ENCODE measurements around the gene IQCK.

Gene IQCK

GRCh38 chr16:19894586-19894985 is 176.5 kb downstream of the IQCK start (continued):
- TF ChIP-seq GLI4 (tag by site-specific recombination; IDR thresholded peaks at IDR 0.05) (no peak), YY1 (tag by site-specific recombination; IDR thresholded peaks at IDR 0.05) (no peak), ZNF571 (tag by site-specific recombination; IDR thresholded peaks at IDR 0.05) (no peak), ZNF391 (tag by site-specific recombination; IDR thresholded peaks at IDR 0.05; ENCODE audit: borderline replicate concordance, low read depth) (no peak), IKZF3 (tag by site-specific recombination; IDR thresholded peaks at IDR 0.05) (no peak), ZBTB20 (tag by site-specific recombination; IDR thresholded peaks at IDR 0.05) (no peak), ZNF214 (tag by site-specific recombination; IDR thresholded peaks at IDR 0.05; ENCODE audit: borderline replicate concordance) (no peak)

GRCh38 chr16:19896951-19897350 is 178.9 kb downstream of the IQCK start:
- Histone ChIP-seq H3K9me3 (ENCODE audit: control insufficient read depth, insufficient read depth, low read depth, low read length) (no peaks in the 10 kb centered on the region), H3K36me3 (ENCODE audit: control insufficient read depth in 2 of 2, insufficient read depth in 1 of 2, low read length in 2 of 2) (no peaks in the 10 kb centered on the region), H3K4me1 (ENCODE audit: control insufficient read depth, insufficient read depth, low read length) (no peaks in the 10 kb centered on the region), H3K27ac (ENCODE audit: extremely low read depth, low read depth, low read length) (no peak overlapping the region), H3K4me3 (ENCODE audit: low read depth, low read length) (no peak overlapping the region)
- ChIA-PET CTCF (interaction anchor here (0.6 kb wide), 2 partner anchors 29 to 819 kb away, joined by 4 read pairs; no protein-coding TSS in a partner anchor), POLR2A (no interaction called here)
- TF ChIP-seq, protein P1, sequence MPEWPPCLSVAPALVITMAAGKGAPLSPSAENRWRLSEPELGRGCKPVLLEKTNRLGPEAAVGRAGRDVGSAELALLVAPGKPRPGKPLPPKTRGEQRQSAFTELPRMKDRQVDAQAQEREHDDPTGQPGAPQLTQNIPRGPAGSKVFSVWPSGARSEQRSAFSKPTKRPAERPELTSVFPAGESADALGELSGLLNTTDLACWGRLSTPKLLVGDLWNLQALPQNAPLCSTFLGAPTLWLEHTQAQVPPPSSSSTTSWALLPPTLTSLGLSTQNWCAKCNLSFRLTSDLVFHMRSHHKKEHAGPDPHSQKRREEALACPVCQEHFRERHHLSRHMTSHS (tag by site-specific recombination; IDR thresholded peaks at IDR 0.05), result no peak
- TF ChIP-seq ZNF132 (tag by site-specific recombination; IDR thresholded peaks at IDR 0.05; ENCODE audit: borderline replicate concordance), result no peak
- no peak for TF ChIP-seq ZFP69B (tag by site-specific recombination; IDR thresholded peaks at IDR 0.05)
- TF ChIP-seq ZNF391 (tag by site-specific recombination; IDR thresholded peaks at IDR 0.05; ENCODE audit: borderline replicate concordance, low read depth), result no peak
- TF ChIP-seq, protein P2, sequence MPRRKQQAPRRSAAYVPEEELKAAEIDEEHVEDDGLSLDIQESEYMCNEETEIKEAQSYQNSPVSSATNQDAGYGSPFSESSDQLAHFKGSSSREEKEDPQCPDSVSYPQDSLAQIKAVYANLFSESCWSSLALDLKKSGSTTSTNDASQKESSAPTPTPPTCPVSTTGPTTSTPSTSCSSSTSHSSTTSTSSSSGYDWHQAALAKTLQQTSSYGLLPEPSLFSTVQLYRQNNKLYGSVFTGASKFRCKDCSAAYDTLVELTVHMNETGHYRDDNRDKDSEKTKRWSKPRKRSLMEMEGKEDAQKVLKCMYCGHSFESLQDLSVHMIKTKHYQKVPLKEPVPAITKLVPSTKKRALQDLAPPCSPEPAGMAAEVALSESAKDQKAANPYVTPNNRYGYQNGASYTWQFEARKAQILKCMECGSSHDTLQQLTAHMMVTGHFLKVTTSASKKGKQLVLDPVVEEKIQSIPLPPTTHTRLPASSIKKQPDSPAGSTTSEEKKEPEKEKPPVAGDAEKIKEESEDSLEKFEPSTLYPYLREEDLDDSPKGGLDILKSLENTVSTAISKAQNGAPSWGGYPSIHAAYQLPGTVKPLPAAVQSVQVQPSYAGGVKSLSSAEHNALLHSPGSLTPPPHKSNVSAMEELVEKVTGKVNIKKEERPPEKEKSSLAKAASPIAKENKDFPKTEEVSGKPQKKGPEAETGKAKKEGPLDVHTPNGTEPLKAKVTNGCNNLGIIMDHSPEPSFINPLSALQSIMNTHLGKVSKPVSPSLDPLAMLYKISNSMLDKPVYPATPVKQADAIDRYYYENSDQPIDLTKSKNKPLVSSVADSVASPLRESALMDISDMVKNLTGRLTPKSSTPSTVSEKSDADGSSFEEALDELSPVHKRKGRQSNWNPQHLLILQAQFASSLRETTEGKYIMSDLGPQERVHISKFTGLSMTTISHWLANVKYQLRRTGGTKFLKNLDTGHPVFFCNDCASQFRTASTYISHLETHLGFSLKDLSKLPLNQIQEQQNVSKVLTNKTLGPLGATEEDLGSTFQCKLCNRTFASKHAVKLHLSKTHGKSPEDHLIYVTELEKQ (tag by site-specific recombination; IDR thresholded peaks at IDR 0.05; ENCODE audit: borderline replicate concordance), result no peak

GRCh38 chr16:19898166-19898565 is 180.1 kb downstream of the IQCK start:
- Histone ChIP-seq H3K36me3 (ENCODE audit: control insufficient read depth in 2 of 2, insufficient read depth in 1 of 2, low read length in 2 of 2) (no peaks in the 10 kb centered on the region), H3K4me1 (ENCODE audit: control insufficient read depth, insufficient read depth, low read length) (no peaks in the 10 kb centered on the region), H3K27ac (ENCODE audit: extremely low read depth, low read depth, low read length) (no peak overlapping the region), H3K9me3 (ENCODE audit: control insufficient read depth, insufficient read depth, low read depth, low read length) (no peaks in the 10 kb centered on the region), H3K4me3 (ENCODE audit: low read depth, low read length) (no peak overlapping the region)
- TF ChIP-seq ZNF580 (tag by site-specific recombination; IDR thresholded peaks at IDR 0.05) (no peak), KLF1 (tag by site-specific recombination; IDR thresholded peaks at IDR 0.05) (no peak), ZNF148 (tag by site-specific recombination; IDR thresholded peaks at IDR 0.05; ENCODE audit: borderline replicate concordance) (no peak), OSR2 (tag by site-specific recombination; IDR thresholded peaks at IDR 0.05) (no peak), ZNF133 (tag by site-specific recombination; IDR thresholded peaks at IDR 0.05) (no peak), FEZF1 (tag by site-specific recombination; IDR thresholded peaks at IDR 0.05) (no peak), ZNF830 (tag by site-specific recombination; IDR thresholded peaks at IDR 0.05; ENCODE audit: low read depth) (no peak), ZNF670 (tag by site-specific recombination; IDR thresholded peaks at IDR 0.05; ENCODE audit: low read depth) (no peak), ZNF837 (tag by site-specific recombination; IDR thresholded peaks at IDR 0.05) (no peak), ZNF555 (tag by site-specific recombination; conservative IDR thresholded peaks at IDR 0.05) (no peak), ZNF514 (tag by site-specific recombination; IDR thresholded peaks at IDR 0.05) (no peak), BCL6B (tag by site-specific recombination; IDR thresholded peaks at IDR 0.05) (no peak), ZNF513 (tag by site-specific recombination; IDR thresholded peaks at IDR 0.05) (no peak)
- ChIA-PET POLR2A (no interaction called here), CTCF (interaction anchor here (0.8 to 6.0 kb wide), 6 partner anchors 10 to 485 kb away, joined by 3 to 46 read pairs (median 10); no protein-coding TSS in a partner anchor)

All from HEK293 (cell line).